Liver (tissue), 3 donors: Measurements from ENCODE around the gene LILRB3.

ENCODE experiments used
- EGR1 ChIP-seq, 2 donors: IDR thresholded peaks; 2 replicates each; pipeline ENCODE4 v1.6.1; 2016 to 2018; ENCODE audit warnings: antibody characterized with exemption in 2 of 2, low read depth in 2 of 2
- GABPA ChIP-seq, 2 donors: IDR thresholded peaks in 1 of 2; conservative IDR thresholded peaks in 1 of 2; 2 replicates each; pipeline ENCODE4 v1.6.1; 2016; ENCODE audit warnings: antibody characterized with exemption in 2 of 2, mild to moderate bottlenecking in 1 of 2, moderate library complexity in 1 of 2
- JUND ChIP-seq, 2 donors: IDR thresholded peaks; 2 replicates each; pipeline ENCODE4 v1.6.1; 2016; ENCODE audit warnings: antibody characterized with exemption in 2 of 2
- MAX ChIP-seq: IDR thresholded peaks from 2 replicates; pipeline ENCODE4 v1.6.1; 2016; ENCODE audit warnings: antibody characterized with exemption
- NR2F2 ChIP-seq: IDR thresholded peaks from 2 replicates; pipeline ENCODE4 v1.6.1; 2016; ENCODE audit warnings: antibody characterized with exemption
- RAD21 ChIP-seq, 2 donors: IDR thresholded peaks; 2 replicates each; pipeline ENCODE4 v1.6.1; 2016; ENCODE audit warnings: antibody characterized with exemption in 2 of 2, mild to moderate bottlenecking in 2 of 2
- REST ChIP-seq: IDR thresholded peaks from 2 replicates; pipeline ENCODE4 v1.6.1; 2016; ENCODE audit warnings: antibody characterized with exemption, mild to moderate bottlenecking
- RXRA ChIP-seq, 2 donors: IDR thresholded peaks; 2 replicates each; pipeline ENCODE4 v1.6.1; 2017 to 2018; ENCODE audit warnings: antibody characterized with exemption in 2 of 2, mild to moderate bottlenecking in 1 of 2
- SP1 ChIP-seq: IDR thresholded peaks from 2 replicates; pipeline ENCODE4 v1.6.1; 2018; ENCODE audit warnings: antibody characterized with exemption, mild to moderate bottlenecking
- TAF1 ChIP-seq: conservative IDR thresholded peaks from 2 replicates; pipeline ENCODE4 v1.6.1; 2016; ENCODE audit warnings: antibody characterized with exemption, mild to moderate bottlenecking
- YY1 ChIP-seq: IDR thresholded peaks from 2 replicates; pipeline ENCODE4 v1.6.1; 2016; ENCODE audit warnings: antibody characterized with exemption, mild to moderate bottlenecking
- ZBTB33 ChIP-seq: IDR thresholded peaks from 2 replicates; pipeline ENCODE4 v1.6.1; 2016; ENCODE audit warnings: antibody characterized with exemption
- TF ChIP-seq, protein P1 (sequence below): fragments of 150-350 bp; IDR thresholded peaks from 2 replicates; pipeline ENCODE4 v1.5.1; 2017; ENCODE audit warnings: improper control_type of control experiment, low read depth, low read length; ENCODE audit not compliant: missing input control
- TF ChIP-seq, protein P2 (sequence below): IDR thresholded peaks from 2 replicates; pipeline ENCODE4 v1.6.1; 2016; ENCODE audit warnings: antibody characterized with exemption
- donor health status: healthy.
- donor health status: healthy.

- TF ChIP-seq MAX (no peak), TAF1 (no peak), EGR1 (IDR thresholded peaks at IDR 0.05; ENCODE audit: low read depth in 2 of 2) (no peak), SP1 (no peak), RXRA (IDR thresholded peaks at IDR 0.05) (no peak), YY1 (no peak), NR2F2 (no peak), JUND (IDR thresholded peaks at IDR 0.05) (no peak), ZBTB33 (no peak), GABPA (IDR thresholded peaks at IDR 0.05 in 1 of 2, conservative IDR thresholded peaks at IDR 0.05 in 1 of 2) (no peak), REST (no peak), RAD21 (IDR thresholded peaks at IDR 0.05) (no peak)
- TF ChIP-seq, protein P1, sequence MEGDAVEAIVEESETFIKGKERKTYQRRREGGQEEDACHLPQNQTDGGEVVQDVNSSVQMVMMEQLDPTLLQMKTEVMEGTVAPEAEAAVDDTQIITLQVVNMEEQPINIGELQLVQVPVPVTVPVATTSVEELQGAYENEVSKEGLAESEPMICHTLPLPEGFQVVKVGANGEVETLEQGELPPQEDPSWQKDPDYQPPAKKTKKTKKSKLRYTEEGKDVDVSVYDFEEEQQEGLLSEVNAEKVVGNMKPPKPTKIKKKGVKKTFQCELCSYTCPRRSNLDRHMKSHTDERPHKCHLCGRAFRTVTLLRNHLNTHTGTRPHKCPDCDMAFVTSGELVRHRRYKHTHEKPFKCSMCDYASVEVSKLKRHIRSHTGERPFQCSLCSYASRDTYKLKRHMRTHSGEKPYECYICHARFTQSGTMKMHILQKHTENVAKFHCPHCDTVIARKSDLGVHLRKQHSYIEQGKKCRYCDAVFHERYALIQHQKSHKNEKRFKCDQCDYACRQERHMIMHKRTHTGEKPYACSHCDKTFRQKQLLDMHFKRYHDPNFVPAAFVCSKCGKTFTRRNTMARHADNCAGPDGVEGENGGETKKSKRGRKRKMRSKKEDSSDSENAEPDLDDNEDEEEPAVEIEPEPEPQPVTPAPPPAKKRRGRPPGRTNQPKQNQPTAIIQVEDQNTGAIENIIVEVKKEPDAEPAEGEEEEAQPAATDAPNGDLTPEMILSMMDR: no peak
- TF ChIP-seq, protein P2, sequence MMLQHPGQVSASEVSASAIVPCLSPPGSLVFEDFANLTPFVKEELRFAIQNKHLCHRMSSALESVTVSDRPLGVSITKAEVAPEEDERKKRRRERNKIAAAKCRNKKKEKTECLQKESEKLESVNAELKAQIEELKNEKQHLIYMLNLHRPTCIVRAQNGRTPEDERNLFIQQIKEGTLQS: no peak
These were observed 48.3 kb upstream of the LILRB3 start for GRCh38 chr19:54271106-54271505.
